Measurements from ENCODE around the gene WDR36.

DNA sequence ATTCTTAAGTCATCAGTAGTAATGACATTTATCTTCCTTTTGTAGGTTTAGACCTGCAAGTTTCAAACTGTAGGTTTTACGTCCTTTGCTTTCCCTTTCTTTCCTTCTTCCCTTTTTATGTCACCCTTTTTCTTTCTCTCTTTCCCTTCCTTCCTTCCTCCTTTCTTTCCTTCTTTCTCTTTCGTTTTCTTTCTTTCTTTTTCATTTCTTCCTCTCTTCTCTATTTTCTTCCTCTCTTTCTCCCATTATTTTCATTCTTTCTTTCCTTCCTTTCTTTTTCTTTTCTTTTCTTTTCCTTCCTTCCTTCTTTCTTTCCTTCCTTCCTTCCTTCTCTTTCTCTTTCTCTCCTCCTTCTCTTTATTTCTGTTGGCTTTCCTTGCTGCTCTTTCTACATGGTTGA lies 59.9 kb downstream of the WDR36 start:
- TF ChIP-seq POLR2A (IDR thresholded peaks at IDR 0.05; ENCODE audit: borderline replicate concordance, extremely low read depth, insufficient read depth, insufficient read length) (no peak), EZH2 (IDR thresholded peaks at IDR 0.05) (no peak)
